Subcutaneous adipose tissue (tissue), 4 donors: ENCODE results near the gene CALD1. TPM values are rescaled to one million over a fixed set of nuclear protein-coding genes. Genes with fewer than 3 reads are reported as not detected.

Experiments used
- total RNA-seq, 4 donors: library from RNA; depleted of rRNA; stranded (reverse); fragments of >200 nt; gene quantifications; one replicate each; pipeline ENCODE4 v1.1.0, GENCODE V29; 2016
- TF ChIP-seq, protein P1 (sequence below): fragments of 450-650 bp; IDR thresholded peaks from one replicate; pipeline ENCODE4 v1.5.1; 2016; ENCODE audit warnings: low read depth, mild to moderate bottlenecking, control low read depth, antibody characterized with exemption, moderate library complexity

Gene CALD1
- total RNA-seq, 4 donors from 2014 or later = 142 to 278 (median 240) TPM

DNA sequence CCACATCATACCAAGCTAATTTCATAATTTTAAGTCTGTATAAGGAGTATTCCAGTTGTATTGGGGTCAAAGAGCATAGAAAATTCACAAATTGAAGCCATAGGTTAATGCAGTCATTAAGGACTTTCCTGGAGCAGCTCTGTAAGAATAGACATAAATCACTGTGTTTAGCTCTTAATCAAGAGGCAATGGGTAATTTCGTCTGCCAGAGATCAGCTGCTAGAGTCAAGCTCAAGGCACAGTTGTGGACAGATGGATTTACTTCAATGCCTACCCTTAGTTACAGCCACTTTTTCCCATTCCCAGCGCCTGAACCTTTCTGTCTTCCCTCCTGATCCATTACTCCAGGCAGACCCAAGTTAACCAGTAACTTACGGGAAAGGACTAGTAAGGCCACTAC lies 166.3 kb downstream of the CALD1 start:
- TF ChIP-seq, protein P1, sequence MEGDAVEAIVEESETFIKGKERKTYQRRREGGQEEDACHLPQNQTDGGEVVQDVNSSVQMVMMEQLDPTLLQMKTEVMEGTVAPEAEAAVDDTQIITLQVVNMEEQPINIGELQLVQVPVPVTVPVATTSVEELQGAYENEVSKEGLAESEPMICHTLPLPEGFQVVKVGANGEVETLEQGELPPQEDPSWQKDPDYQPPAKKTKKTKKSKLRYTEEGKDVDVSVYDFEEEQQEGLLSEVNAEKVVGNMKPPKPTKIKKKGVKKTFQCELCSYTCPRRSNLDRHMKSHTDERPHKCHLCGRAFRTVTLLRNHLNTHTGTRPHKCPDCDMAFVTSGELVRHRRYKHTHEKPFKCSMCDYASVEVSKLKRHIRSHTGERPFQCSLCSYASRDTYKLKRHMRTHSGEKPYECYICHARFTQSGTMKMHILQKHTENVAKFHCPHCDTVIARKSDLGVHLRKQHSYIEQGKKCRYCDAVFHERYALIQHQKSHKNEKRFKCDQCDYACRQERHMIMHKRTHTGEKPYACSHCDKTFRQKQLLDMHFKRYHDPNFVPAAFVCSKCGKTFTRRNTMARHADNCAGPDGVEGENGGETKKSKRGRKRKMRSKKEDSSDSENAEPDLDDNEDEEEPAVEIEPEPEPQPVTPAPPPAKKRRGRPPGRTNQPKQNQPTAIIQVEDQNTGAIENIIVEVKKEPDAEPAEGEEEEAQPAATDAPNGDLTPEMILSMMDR = no peak

DNA sequence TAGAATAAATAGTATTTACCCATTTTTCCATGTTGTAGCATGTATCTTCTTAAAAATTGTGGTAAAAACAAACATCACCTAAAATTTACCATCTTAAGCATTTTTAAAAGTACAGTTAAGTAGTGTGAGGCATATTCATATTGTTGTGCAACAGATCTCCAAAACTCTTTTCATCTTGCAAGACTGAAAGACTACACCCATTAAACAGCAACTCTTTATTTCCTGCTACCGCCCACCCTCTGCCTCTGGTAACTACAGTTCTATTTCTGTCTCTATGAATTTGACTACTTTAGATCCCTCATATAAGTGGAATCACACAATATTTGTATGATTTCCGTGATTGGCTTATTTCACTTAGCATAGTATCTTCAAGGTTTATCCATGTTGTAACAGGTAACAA lies 166.8 kb downstream of the CALD1 start:
- TF ChIP-seq, protein P1 = no peak

DNA sequence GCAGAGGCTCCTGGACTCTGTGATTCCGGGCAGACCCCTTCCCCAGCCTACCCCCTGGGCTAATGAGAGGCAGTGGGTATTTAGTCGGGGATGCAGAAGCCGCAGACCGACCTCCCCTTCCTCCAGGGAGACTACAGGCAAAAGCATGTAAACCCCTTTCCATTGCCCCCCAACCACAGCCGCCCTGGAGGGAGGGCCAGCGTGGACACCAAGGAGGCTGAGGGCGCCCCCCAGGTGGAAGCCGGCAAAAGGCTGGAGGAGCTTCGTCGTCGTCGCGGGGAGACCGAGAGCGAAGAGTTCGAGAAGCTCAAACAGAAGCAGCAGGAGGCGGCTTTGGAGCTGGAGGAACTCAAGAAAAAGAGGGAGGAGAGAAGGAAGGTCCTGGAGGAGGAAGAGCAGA lies 167.9 kb downstream of the CALD1 start:
- TF ChIP-seq, protein P1 = no peak

DNA sequence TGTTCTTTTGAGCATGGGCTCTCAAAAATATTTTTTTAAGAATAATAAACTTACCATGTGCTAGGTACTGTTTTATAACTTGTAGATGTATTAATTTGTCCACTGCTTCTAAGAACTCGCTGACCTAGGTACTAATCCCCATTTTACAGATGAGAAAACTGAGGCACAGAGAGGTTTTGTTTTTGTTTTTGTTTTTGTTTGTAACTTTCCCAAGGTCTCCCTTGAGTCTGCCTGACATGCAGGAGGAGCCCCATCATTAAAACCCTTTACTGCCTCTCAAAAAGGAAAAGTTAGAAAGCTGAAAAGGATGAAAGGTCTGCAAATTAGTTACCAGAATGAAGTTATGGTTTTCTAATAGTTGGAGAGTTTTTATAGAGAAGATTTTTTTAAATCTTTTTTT lies 168.4 kb downstream of the CALD1 start:
- TF ChIP-seq, protein P1 = no peak

DNA sequence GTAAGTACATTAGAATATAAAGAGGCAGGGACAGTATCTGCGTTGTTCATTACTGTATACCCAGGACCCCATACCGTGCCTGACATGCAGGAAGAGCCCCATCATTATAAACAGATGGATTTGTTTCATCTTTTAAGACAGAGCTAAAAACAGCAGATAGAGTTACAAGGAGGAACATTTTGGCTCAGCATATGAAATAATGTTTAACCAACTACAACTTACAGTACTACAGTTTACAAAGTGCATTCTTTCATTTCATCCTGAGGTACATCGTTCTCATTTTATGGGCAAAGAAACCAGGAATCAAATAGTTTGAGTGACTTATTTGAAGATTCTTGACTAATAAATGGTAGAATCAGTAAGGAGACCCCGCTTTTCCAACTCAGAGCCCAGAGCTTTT lies 168.8 kb downstream of the CALD1 start:
- TF ChIP-seq, protein P1 = no peak

DNA sequence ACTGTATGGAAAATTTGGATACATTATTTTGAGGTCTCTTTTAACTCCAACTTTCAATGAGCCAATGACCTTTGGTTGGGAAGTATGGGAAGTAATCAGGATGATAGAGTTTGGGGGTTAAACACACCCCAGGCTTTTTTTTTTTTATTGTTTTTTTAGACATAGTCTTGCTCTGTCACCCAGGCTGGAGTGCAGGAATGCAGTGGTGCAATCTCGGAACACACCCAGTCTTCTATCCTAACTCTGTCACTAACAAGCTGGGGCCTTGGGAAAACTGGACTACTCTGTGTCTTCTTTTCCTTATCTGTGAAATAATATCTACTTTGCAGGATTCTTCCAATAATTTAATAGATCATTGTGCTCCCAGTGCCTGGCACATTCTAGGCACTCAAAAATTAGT lies 169.3 kb downstream of the CALD1 start:
- TF ChIP-seq, protein P1 = no peak

GRCh38 chr7:134949171-134949570 lies 169.7 kb downstream of the CALD1 start:
- TF ChIP-seq, protein P1 = no peak
